ENCODE measurements around the gene NPL. TPM values are rescaled to one million over a fixed set of nuclear protein-coding genes. Genes with fewer than 3 reads are reported as not detected.

Gene NPL
- total RNA-seq, 2 donors from 2014 or later, result 3.4 to 5.3 TPM

Other genes starting within 250 kb of the NPL start
- 1 to 10 TPM; 3.0 to 5.1 TPM for gene RNASEL, start 200.5 kb upstream of the NPL start, total RNA-seq
- gene RGS16, start 185.4 kb upstream of the NPL start, total RNA-seq, result 100 to 1,000 TPM in 1 of 2 donors, 10 to 100 TPM in 1; 33.0 to 102 TPM
- not detected for gene RGS8, start 105.2 kb upstream of the NPL start, total RNA-seq
- gene DHX9, start 49.6 kb downstream of the NPL start, total RNA-seq, result 100 to 1,000 TPM; 217 to 247 TPM
- not detected for gene SHCBP1L, start 163.4 kb downstream of the NPL start, total RNA-seq
- gene LAMC1, start 233.6 kb downstream of the NPL start, total RNA-seq, result under 1 TPM; 0.64 to 0.84 TPM